ENCODE measurements around the gene NOXA1.

DNA sequence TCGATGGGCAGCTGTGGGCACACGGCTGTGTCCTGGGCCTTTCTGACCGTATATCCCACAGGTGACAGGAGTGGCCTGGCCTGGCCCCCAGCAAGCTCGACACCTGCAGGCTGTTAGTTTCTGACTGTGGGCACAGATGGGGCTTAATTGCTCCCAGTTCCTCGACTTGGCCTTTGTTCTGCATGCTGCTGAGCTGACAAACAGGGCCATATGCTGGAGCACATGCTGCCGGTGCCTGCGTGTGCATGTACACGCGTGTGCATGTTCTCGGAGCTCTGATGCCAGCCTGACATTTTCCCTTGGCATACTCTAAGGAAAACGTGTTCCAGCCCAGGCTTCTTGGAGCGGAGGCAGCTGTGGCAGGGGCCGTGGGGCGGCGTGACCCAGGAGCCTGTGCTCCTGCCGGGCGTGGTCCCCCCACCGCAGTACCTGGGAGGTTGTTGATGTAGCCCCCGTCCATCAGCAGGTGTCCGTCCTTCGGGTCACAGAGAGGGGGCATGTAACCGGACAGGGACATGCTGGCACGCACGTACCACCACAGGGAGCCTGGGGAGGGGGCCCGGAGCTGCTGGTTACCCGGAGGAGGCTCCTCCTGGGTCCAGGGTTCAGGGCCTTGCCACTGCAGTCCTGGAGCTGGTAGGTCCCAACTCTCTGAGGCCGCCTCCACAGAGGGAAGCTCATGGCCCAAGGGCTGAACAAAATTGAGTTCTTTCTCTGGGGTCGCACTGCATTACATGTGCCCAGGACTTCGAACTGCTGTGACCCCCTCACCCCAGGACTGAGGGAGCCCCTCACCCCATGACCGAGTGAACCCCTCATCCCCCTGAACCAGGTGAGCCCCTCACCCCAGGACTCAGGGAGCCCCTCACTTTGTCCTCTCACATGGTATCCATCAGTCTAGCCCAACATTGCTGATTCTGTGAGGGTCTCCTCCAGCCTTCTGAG, 40.1 kb downstream of the NOXA1 start:
- no peak for TF ChIP-seq CTCF (conservative IDR thresholded peaks at IDR 0.05; ENCODE audit: low read depth, low read length)
- TF ChIP-seq EZH2 (IDR thresholded peaks at IDR 0.05; ENCODE audit: borderline replicate concordance, low read depth, low read length, poor library complexity, severe bottlenecking) = no peak
